ENCODE data around the gene TBC1D8B.
A peak's percentile ranks its signal among the peaks of the same experiment; 100 is the strongest.
"Not testable (repeated sequence)": the region's sequence is repeated elsewhere in the genome, so short reads cannot be mapped to it uniquely, and the experiment has no call there.

The TBC1D8B gene

DNA sequence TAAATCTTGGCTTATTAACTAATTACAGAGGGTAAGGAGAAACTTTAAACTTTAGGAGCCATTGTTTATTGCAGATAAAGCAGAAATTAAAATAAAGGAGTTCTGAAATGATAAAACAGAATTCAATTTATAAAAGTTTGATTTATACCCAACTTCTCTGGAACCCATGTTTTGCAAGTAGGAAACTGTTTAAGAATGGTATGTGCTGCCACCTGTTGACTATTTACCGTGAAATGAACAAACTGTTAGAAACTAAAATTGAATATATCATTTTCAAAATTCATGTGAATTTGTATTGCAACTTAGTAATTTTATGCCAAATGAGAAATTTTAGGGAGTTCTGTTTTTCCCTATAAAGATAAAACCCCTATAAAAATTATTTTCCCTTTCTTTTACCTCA is 11.0 kb upstream of the TBC1D8B start:
- no peaks in the 10 kb centered on the region for H3K36me3 ChIP-seq (replicated peaks)
- in situ Hi-C loops (cut with HindIII; ENCODE audit: low pct_ligation_motif_present, low sequenced_read_pairs) = no loop called here
- H3K27ac ChIP-seq = no peak overlapping the region
- H3K4me3 ChIP-seq (ENCODE audit: low read depth, low read length) = no peak overlapping the region
- H3K27me3 ChIP-seq (replicated peaks) = no peaks in the 10 kb centered on the region
- TF ChIP-seq, protein P1, sequence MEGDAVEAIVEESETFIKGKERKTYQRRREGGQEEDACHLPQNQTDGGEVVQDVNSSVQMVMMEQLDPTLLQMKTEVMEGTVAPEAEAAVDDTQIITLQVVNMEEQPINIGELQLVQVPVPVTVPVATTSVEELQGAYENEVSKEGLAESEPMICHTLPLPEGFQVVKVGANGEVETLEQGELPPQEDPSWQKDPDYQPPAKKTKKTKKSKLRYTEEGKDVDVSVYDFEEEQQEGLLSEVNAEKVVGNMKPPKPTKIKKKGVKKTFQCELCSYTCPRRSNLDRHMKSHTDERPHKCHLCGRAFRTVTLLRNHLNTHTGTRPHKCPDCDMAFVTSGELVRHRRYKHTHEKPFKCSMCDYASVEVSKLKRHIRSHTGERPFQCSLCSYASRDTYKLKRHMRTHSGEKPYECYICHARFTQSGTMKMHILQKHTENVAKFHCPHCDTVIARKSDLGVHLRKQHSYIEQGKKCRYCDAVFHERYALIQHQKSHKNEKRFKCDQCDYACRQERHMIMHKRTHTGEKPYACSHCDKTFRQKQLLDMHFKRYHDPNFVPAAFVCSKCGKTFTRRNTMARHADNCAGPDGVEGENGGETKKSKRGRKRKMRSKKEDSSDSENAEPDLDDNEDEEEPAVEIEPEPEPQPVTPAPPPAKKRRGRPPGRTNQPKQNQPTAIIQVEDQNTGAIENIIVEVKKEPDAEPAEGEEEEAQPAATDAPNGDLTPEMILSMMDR (IDR thresholded peaks at IDR 0.05; ENCODE audit: low read depth, low read length, missing control alignments) = no peak
- no peak for DNase-seq

DNA sequence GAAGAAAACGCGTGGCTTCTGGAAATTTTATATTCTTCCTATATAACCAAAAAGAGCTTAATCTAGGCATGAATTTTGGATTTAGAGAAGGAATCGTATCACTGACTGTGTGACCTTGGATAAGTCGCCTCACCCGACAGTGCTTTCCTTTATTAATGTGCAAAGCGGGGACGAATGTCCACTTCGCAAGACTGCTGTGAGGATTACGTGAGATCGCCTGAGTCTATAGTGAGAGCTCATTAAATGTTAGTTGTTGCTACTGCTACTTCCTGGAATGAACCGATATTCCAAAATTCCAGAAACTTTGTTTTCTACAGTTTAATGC is 448 bp upstream of the TBC1D8B start:
- in situ Hi-C loops (cut with HindIII; ENCODE audit: low pct_ligation_motif_present, low sequenced_read_pairs) = no loop called here
- TF ChIP-seq, protein P1 (IDR thresholded peaks at IDR 0.05; ENCODE audit: low read depth, low read length, missing control alignments) = no peak
- DNase-seq = no peak
- H3K27me3 ChIP-seq (replicated peaks) = no peaks in the 10 kb centered on the region
- H3K27ac ChIP-seq = peak overlapping the region; percentile 44
- H3K4me3 ChIP-seq (ENCODE audit: low read depth, low read length) = peak overlapping the region; percentile 82
- H3K36me3 ChIP-seq (replicated peaks) = no peaks in the 10 kb centered on the region

- in situ Hi-C loops (cut with HindIII; ENCODE audit: low pct_ligation_motif_present, low sequenced_read_pairs) = no loop called here
- Histone ChIP-seq H3K27ac (no peak overlapping the region), H3K4me3 (ENCODE audit: low read depth, low read length) (no peak overlapping the region), H3K36me3 (replicated peaks) (no peaks in the 10 kb centered on the region), H3K27me3 (replicated peaks) (no peaks in the 10 kb centered on the region)
- DNase-seq = no peak
- TF ChIP-seq, protein P1 (IDR thresholded peaks at IDR 0.05; ENCODE audit: low read depth, low read length, missing control alignments) = no peak
Observed at GRCh38 chrX:106811131-106811910, 8.8 kb downstream of the TBC1D8B start.

DNA sequence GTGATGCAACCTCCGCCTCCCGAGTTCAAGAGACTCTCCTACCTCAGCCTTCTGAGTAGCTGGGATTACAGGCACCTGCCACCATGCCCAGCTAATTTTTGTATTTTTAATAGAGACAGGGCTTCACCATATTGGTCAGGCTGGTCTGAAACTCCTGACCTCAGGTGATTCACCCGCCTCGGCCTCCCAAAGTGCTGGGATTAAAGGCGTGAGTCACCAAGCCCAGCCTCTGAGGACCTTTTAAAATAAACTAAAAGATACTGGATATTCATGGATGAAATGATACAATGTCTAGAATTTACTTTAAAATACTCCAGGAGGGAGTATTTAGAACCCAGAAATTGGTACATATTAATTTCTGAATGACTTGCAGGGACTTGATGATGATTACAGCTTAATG is 10.5 kb downstream of the TBC1D8B start:
- H3K27ac ChIP-seq; in situ Hi-C loops (cut with HindIII; ENCODE audit: low pct_ligation_motif_present, low sequenced_read_pairs); H3K4me3 ChIP-seq (ENCODE audit: low read depth, low read length); H3K27me3 ChIP-seq (replicated peaks); H3K36me3 ChIP-seq (replicated peaks): not testable (repeated sequence)
- DNase-seq = peak; percentile 17

- in situ Hi-C loops (cut with HindIII; ENCODE audit: low pct_ligation_motif_present, low sequenced_read_pairs); DNase-seq; H3K36me3 ChIP-seq (replicated peaks); H3K27ac ChIP-seq; H3K27me3 ChIP-seq (replicated peaks); H3K4me3 ChIP-seq (ENCODE audit: low read depth, low read length): not testable (repeated sequence)
Observed at GRCh38 chrX:106814093-106814492, 11.6 kb downstream of the TBC1D8B start.

DNA sequence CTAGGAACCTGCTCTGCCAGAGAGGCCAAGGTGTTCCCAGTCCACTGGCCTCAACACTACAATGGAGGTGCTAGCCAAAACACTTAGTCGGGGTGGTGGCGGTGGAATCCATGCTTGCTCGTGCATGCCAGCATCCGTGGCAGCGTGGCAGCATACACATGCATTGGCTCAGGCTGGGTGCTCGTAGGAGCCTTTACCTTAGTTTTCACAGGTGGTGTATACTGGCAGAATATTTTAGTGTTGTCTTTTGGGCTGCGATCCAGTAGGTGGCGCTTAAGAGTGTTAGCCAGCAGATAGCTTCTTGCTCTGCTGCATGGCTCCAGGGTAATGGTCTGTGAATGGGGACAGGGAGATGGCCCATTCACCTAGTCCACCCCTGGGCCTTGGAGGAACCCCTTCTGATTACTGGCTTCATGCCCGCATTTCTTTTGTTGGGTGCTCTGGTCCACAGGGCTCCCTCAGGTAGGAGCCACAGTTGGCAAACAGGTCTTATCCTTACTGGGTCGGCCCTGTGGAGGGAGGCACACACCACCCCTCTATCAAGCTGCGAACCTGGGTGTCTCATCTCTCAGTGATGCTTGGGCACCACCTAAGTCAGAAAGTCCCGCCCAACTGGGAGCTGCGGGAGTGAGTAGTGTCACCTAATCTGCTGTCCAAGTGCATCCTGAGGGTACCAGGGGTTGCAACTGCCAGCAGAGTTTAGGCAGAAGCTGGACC is 60.7 kb downstream of the TBC1D8B start:
- H3K27ac ChIP-seq = no peak overlapping the region
- no peaks in the 10 kb centered on the region for H3K36me3 ChIP-seq (replicated peaks)
- in situ Hi-C loops (cut with HindIII; ENCODE audit: low pct_ligation_motif_present, low sequenced_read_pairs) = no loop called here
- peak; percentile 7 for DNase-seq
- H3K4me3 ChIP-seq (ENCODE audit: low read depth, low read length) = no peak overlapping the region
- TF ChIP-seq, protein P1 (IDR thresholded peaks at IDR 0.05; ENCODE audit: low read depth, low read length, missing control alignments) = peak; percentile 69
- H3K27me3 ChIP-seq (replicated peaks) = no peaks in the 10 kb centered on the region
